GM12865 (cell line): ENCODE data around the gene MAVS.

Experiments
- DNase-seq: peaks from one replicate; pipeline ENCODE4 v3.0.0; 2010; ENCODE audit warnings: low read depth
- H3K4me3 ChIP-seq: 2 replicates; pipeline ENCODE4 v1.5.1; 2011; ENCODE audit warnings: mild to moderate bottlenecking, low read depth, low read length, control low read depth
- CTCF ChIP-seq: IDR thresholded peaks from 2 replicates; pipeline ENCODE4 v1.5.1; 2011; ENCODE audit warnings: low read length, control low read depth, low read depth, inconsistent platforms; ENCODE audit not compliant: insufficient read depth; ENCODE audit errors: missing control alignments

Gene MAVS

GRCh38 chr20:3848565-3848964, 1.9 kb downstream of the MAVS start:
- H3K4me3 ChIP-seq = no peak overlapping the region
- TF ChIP-seq CTCF = no peak
- DNase-seq = no peak

GRCh38 chr20:3854462-3854871, 7.8 kb downstream of the MAVS start:
- TF ChIP-seq CTCF = no peak
- H3K4me3 ChIP-seq = no peak overlapping the region
- no peak for DNase-seq

- H3K4me3 ChIP-seq = no peak overlapping the region
- DNase-seq = no peak
- no peak for TF ChIP-seq CTCF
Measured at GRCh38 chr20:3857405-3857804, 10.8 kb downstream of the MAVS start.

- no peak for DNase-seq
- no peak for TF ChIP-seq CTCF
Measured at GRCh38 chr20:3858689-3859088, 12.1 kb downstream of the MAVS start.

GRCh38 chr20:3861191-3861590, 14.6 kb downstream of the MAVS start:
- H3K4me3 ChIP-seq = no peak overlapping the region
- DNase-seq = no peak
- no peak for TF ChIP-seq CTCF

More at GRCh38 chr20:3858689-3859088, 12.1 kb downstream of the MAVS start:
- H3K4me3 ChIP-seq = no peak overlapping the region

GRCh38 chr20:3862333-3862732, 15.7 kb downstream of the MAVS start:
- TF ChIP-seq CTCF = no peak
- H3K4me3 ChIP-seq = no peak overlapping the region
- DNase-seq = no peak

- H3K4me3 ChIP-seq = no peak overlapping the region
- peak; percentile 54 for DNase-seq
- no peak for TF ChIP-seq CTCF
Measured at GRCh38 chr20:3863317-3863716, 16.7 kb downstream of the MAVS start.
